ENCODE data around the gene OSBPL6. TPM values are rescaled to one million over a fixed set of nuclear protein-coding genes. Genes with fewer than 3 reads are reported as not detected.

The OSBPL6 gene
- total RNA-seq, 1 donor from 2014 or later = 7.9 TPM

DNA sequence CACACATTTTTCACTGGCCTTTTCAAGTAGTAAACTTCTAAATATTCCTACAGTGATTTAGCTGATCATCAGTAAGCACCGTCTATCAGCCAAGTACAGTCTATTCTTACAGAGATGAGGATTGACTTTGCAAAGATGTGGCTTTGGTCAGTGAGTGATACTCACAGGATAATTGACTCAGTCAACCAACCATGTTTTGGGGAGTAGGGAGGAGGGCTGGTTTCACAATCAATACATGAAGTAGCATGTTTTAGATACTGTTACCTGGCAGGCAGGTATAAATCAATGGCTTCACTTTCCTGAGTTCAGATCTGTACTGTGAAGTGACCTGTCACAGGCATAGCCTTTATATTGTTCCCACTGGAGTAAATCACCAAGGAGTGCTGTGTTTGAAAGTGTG, 27.2 kb downstream of the OSBPL6 start:
- Histone ChIP-seq H3K4me1 (no peaks in the 10 kb centered on the region), H3K4me3 (no peak overlapping the region), H3K27me3 (ENCODE audit: low read depth) (no peaks in the 10 kb centered on the region), H3K36me3 (no peaks in the 10 kb centered on the region), H3K9me3 (no peaks in the 10 kb centered on the region), H3K27ac (no peak overlapping the region)
- no peak for DNase-seq
- intact Hi-C loops (cut with DNase I) = no loop called here
- TF ChIP-seq, protein P1, sequence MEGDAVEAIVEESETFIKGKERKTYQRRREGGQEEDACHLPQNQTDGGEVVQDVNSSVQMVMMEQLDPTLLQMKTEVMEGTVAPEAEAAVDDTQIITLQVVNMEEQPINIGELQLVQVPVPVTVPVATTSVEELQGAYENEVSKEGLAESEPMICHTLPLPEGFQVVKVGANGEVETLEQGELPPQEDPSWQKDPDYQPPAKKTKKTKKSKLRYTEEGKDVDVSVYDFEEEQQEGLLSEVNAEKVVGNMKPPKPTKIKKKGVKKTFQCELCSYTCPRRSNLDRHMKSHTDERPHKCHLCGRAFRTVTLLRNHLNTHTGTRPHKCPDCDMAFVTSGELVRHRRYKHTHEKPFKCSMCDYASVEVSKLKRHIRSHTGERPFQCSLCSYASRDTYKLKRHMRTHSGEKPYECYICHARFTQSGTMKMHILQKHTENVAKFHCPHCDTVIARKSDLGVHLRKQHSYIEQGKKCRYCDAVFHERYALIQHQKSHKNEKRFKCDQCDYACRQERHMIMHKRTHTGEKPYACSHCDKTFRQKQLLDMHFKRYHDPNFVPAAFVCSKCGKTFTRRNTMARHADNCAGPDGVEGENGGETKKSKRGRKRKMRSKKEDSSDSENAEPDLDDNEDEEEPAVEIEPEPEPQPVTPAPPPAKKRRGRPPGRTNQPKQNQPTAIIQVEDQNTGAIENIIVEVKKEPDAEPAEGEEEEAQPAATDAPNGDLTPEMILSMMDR (IDR thresholded peaks at IDR 0.05) = no peak
- no peak for ATAC-seq

DNA sequence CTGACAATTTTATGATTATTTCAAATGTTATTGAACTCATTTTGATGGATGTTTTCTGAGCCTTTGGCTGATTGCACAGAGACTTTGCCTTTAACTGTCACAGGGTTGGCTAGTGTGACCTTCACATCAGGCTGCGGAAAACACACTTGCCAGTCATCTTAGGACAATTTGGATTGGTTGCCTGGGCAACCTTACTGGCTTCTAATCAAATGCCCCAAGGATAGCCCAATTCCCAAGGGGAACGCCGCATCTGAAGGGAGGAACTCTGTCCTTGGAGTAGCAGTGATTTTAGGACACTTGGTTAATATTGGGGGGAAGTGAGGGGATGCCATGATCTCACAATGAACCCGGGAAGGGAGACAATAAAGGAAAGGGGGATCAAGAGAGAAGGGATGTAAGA, 29.5 kb downstream of the OSBPL6 start:
- intact Hi-C loops (cut with DNase I) = no loop called here

DNA sequence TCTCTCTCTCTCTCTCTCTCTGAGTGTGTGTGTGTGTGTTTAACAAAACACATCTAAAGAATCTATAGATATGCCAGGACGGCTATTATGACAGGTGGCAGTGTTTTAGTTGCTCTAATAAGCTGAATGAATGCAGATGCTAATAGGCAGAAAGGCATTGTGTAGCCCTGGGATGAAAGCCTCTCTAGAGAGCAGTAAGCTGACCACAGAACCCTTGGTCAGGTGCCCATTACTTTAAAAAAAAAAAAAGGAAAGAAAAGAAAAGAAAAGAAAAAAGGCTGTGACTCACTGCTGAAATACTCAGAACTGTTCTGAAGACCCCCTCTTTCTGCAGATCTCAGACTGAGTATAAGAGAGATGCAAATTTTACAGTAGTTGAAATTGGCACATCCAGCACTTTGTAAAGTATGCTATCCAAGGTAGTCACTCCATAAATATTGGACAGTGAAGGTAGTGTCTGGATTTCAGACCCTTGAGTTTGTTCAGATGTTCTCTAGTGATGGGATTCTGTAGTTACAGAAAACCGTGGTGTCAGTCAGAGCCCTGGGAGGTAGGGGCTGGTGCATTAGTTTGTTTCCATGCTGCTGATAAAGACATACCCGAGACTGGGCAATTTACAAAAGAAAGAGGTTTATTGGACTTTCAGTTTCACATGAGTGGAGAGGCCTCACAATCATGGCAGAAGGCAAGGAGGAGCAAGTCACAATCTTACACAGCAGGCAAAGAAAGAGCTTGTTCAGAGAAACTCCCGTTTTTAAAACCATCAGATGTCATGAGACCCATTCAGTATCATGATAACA, 30.9 kb downstream of the OSBPL6 start:
- TF ChIP-seq, protein P1 (IDR thresholded peaks at IDR 0.05) = no peak
- Histone ChIP-seq H3K27ac (no peak overlapping the region), H3K36me3 (no peaks in the 10 kb centered on the region), H3K4me3 (no peak overlapping the region), H3K4me1 (no peaks in the 10 kb centered on the region), H3K9me3 (no peaks in the 10 kb centered on the region), H3K27me3 (ENCODE audit: low read depth) (no peaks in the 10 kb centered on the region)
- intact Hi-C loops (cut with DNase I) = no loop called here
- ATAC-seq (no peak), DNase-seq (no peak)

More for the DNA sequence above, 29.5 kb downstream of the OSBPL6 start:
- Histone ChIP-seq H3K9me3 (no peaks in the 10 kb centered on the region), H3K4me1 (no peaks in the 10 kb centered on the region), H3K36me3 (no peaks in the 10 kb centered on the region), H3K27me3 (ENCODE audit: low read depth) (no peaks in the 10 kb centered on the region), H3K27ac (no peak overlapping the region), H3K4me3 (no peak overlapping the region)
- TF ChIP-seq, protein P1 (IDR thresholded peaks at IDR 0.05) = no peak
- DNase-seq = no peak
- no peak for ATAC-seq

DNA sequence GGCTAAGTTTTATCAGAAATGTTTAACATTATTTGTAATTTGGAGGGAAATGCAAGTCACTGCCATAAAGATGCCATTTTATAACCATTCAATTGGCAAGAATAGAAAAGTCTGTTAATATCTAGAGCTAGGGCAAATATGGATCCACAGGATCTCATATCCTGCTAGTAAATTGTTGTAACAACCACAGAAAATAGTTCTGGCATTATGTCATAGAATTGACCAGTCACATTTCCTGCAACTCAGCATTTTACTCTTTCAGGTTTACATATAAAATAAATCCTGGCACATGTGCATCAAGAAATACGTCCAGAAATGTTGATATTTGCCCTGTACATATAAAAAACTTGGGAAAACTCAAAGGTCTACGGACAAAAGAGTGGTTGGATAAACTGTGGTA, 32.9 kb downstream of the OSBPL6 start:
- no peak for DNase-seq
- no peaks in the 10 kb centered on the region for H3K4me1 ChIP-seq
- H3K4me3 ChIP-seq = no peak overlapping the region
- H3K27me3 ChIP-seq (ENCODE audit: low read depth) = no peaks in the 10 kb centered on the region
- intact Hi-C loops (cut with DNase I) = no loop called here
- no peaks in the 10 kb centered on the region for H3K36me3 ChIP-seq
- H3K9me3 ChIP-seq = no peaks in the 10 kb centered on the region
- ATAC-seq = no peak
- TF ChIP-seq, protein P1 (IDR thresholded peaks at IDR 0.05) = no peak
- H3K27ac ChIP-seq = no peak overlapping the region

DNA sequence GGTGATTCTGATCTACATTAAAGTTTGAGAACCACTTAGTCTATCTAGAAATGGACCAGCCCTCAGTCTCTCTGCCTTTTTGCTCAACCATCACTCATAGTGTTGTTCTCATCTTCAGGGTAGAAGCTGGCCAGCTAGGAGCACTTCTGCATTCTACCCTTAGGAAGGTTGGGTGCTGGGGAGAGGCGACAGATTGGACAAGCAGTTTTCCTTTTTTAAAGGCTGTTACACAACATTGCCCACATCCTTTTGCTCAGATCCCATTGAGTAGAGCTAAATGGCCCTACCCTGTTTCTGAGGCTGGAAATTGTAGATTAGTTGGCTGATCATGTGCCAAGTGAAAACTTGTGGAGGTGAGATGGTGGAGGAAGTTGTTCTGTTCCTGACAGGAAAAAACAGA, 35.6 kb downstream of the OSBPL6 start:
- Histone ChIP-seq H3K27me3 (ENCODE audit: low read depth) (no peaks in the 10 kb centered on the region), H3K4me1 (no peaks in the 10 kb centered on the region), H3K9me3 (no peaks in the 10 kb centered on the region), H3K36me3 (no peaks in the 10 kb centered on the region), H3K27ac (no peak overlapping the region), H3K4me3 (no peak overlapping the region)
- intact Hi-C loops (cut with DNase I) = no loop called here
- ATAC-seq (peak in 1 of 2 donors; percentile 51), DNase-seq (no peak)
- TF ChIP-seq, protein P1 (IDR thresholded peaks at IDR 0.05) = no peak

All from lower lobe of right lung (tissue), 2 donors.